Dedifferentiated amniotic fluid mesenchymal stem cell (primary cell): ENCODE data around the gene AGFG1.
"Not testable (repeated sequence)": the region's sequence is repeated elsewhere in the genome, so short reads cannot be mapped to it uniquely, and the experiment has no call there.

Experiments used
- DNase-seq: peaks from one replicate; pipeline ENCODE4 v3.0.0-alpha.2; 2016; ENCODE audit errors: extremely low spot score

Gene AGFG1

DNA sequence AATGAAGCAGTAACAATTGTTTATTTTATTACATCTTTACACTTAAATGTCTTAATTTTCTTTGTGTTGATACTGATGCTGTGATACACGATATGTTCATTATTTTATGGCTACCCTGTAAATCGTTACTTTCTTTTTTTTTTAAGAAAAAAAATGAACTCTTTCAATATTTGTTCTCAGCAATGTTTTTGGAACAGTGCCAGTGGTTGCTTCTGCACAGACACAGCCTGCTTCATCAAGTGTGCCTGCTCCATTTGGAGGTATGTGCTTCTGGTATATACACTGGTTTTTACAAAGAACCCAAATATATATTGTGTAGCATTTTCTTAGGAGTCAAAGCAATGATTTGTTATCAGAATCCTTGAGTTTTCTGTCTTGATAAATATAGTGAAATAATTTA, 64.5 kb downstream of the AGFG1 start:
- DNase-seq, result no peak

DNA sequence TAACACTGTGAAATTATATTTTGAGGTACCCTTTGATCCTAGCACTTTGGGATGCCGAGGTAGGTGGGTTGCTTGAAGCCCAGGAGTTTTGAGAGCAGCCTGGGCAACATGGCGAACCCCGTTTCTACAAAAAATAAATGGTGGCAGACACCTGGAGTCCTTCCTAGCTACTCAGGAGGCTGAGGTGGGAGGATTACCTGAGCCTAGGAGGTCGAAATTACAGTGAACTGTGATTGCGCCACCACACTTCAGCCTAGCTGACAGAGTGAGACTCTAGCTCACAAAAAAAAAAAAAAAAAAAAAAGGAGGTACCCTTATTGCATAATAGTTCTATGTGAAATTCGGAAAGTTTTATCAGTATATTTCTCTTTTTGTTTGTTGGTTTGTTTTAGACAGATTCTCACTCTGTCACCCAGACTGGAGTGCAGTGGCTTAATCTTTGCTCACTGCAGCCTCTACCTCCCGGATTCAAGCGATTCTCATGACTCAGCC, 67.6 kb downstream of the AGFG1 start:
- no peak for DNase-seq

DNA sequence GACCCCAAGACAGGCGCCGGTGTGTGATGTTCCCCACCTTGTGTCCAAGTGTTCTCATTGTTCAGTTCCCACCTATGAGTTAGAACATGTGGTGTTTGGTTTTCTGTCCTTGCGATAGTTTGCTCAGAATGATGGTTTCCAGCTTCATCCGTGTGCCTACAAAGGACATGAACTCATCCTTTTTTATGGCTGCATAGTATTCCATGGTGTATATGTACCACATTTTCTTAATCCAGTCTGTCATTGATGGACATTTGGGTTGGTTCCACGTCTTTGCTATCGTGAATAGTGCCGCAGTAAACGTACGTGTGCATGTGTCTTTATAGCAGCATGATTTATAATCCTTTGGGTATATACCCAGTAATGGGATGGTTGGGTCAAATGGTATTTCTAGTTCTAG, 68.4 kb downstream of the AGFG1 start:
- not testable (repeated sequence) for DNase-seq

DNA sequence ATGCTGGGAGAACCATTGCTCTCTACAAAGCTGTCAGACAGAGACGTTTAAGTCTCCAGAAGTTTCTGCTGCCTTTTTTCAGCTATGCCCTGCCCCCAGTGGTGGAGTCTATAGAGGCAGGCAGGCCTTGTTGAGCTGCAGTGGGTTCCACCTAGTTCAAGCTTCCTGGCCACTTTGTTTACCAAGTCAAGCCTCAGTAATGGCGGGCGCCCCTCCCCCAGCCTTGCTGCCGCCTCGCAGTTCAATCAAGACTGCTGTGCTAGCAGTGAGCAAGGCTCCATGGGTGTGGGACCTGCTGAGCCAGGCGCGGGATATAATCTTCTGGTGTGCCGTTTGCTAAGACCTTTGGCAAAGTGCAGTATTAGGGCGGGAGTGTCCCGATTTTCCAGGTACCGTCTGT, 74.0 kb downstream of the AGFG1 start:
- no peak for DNase-seq

DNA sequence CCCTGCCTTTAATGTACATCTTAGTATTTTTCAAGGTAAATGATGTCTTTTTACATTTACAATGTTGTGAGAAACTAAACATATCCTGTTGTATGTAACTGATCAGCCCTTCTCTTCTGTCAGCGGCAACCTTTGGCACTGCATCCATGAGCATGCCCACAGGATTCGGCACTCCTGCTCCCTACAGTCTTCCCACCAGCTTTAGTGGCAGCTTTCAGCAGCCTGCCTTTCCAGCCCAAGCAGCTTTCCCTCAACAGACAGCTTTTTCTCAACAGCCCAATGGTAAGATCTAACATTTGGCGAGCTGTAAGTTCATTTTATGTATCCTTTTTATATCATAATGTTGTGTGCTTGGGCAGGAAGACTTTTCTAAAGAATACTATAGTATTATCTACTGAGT, 79.9 kb downstream of the AGFG1 start:
- DNase-seq, result no peak

DNA sequence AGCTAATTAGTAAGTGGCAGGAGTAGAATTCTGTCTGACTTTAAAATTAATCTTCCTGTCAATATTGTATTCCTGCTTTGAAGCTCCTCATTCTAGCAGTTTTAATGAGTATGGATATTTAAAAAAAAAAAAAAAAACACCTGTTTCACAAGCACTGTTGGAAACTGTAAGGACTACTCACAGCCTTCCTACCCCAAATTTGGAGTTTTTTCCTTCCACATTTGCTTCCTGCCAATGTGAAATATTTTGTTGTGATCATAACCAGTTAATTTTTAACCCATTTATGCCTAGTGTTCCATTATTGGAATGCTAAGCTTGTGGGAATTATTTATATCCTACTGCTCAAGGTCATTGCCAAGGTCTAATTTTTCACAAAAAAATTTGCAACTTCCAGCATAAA, 90.6 kb downstream of the AGFG1 start:
- DNase-seq, result no peak

DNA sequence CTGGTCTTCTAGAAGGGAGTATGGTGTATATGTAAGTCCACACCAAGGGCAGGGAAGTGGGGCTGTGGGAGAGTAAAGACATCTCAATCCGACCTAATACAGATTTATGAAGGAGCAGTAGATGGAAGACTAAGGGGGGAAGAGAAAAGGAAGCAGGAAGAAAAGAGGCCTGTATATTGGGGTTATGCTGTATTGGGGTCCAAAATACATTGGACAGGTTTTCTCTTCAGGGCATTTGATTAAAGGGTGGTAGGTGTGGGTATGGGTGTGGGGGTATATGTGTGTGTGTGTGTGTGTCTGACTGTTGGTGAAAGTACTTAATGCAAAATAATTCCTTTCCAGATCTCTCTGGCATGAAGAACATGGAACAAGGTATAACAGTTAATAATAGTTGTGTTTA, 93.1 kb downstream of the AGFG1 start:
- DNase-seq, result no peak

DNA sequence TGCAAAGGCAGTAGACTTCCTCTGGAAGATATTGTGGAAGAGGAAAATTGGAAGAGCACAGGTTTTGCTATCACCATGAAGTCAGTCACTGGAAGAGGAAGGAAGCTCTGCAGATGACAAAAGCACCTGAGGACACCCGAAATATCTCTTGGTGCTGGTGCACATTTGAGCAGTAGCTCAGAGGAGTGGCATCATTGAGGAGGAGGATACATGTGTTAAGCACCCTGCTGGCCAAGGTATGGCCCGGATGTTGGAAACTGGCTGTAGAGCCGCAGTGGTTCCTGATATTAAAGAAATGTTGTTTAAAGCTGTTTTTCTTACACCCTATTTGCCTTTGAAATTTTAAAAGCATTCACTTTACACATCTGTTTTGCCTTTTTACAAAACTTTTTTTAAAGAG, 94.1 kb downstream of the AGFG1 start:
- no peak for DNase-seq

DNA sequence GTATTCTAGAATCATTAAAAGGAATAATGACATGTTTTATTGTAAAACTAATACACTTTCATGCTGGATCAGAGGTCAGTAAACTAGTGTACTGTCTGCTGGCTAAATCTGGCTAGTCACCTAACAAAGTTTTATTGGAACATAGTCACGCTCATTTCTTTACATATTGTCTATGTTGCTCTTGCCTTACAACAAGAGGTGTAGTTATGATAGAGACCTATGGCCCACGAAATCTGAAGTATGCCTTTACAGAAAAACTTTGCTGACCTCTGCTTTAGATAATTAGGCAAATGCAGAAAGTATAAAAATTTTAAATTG, 96.9 kb downstream of the AGFG1 start:
- no peak for DNase-seq

DNA sequence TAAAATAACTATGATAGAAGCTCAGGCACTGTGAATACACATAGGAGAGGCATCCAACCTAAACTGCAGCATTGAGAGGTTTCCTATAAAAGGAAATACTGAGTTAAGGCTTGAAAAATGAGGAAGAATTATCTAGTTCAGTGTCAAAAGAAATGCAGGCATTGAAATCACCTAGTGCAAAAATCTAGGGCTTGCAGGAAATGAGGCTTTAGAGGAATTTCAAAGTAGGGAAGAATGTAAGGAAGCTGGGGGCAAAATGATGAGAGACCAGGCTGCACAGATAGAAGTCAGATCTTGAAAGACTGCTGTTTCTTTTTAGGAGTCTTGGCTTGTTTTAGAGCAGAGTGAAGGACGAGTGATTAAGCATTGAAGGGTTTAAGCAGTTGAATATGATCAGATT, 98.7 kb downstream of the AGFG1 start:
- no peak for DNase-seq

DNA sequence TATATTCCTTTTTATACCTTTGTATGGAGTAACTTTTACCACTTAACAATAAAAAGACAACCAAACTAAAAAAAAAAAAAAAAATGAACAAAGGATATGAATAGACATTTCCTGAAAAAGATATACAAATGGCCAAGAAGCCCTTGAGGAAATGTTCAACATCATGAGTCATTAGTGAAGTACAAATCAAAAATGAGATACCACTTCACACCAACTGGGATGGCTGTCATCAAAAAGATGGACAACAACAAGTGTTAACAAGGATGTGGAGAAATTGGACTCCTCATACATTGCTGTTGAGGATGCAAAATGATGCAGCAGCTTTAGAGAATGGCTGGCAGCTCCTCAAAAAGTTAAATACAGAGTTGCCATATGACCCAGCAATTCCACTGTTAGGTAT, 104.2 kb downstream of the AGFG1 start:
- no peak for DNase-seq

DNA sequence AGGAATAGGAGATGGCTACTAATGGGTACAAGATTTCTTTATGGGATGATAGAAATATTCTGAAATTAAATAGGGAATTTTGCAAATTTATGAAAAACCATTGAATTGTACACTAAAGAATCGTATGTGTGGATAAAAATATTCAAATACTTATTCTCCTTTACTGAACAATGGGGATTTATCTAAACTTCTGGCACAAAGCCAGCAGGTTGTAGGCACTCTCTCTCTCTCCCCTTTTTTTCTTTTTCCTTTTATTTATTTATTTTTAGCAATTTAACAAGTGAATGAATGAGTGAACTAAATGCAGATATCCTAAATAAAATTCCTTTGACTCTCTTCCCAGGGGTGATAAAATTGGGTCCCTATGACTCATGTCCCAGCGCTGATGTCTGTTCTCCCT, 104.9 kb downstream of the AGFG1 start:
- DNase-seq, result no peak

DNA sequence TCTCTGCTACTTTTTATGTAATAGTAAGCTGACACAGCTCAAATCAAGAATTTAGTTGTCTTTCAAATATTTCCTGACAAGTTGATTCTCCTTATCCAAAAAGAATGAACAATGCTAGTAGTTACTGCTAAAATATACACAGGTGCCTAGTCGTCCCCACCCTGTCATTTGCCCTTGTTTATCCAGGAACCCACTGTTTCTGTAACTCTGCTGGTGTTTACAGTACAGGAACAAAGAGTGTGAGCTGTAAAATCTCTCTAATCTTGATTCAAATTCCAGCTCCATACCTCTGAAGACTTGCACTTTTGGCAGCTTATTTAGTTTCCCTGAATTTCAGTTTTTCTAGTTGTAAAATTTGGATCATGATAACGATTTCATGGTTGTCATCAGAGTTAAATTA, 105.6 kb downstream of the AGFG1 start:
- no peak for DNase-seq

DNA sequence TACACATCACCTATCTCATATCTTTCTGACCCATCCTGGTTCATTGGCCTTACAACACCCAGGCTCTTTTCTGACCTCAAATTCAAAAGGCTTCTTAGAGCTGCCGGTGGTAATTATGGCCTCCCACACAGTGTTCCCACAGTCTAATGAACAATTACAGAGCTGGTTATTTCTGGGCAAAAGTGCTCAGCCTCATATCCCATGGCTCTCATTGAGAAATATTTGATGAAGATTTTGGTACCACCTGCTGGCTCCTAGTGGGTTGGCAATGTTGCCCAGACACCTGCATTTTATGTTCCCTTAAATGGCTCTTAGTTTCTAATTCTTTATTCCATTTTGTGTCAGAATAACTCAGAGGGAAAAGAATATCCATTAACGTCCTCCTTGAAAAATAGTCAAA, 106.7 kb downstream of the AGFG1 start:
- DNase-seq, result no peak

DNA sequence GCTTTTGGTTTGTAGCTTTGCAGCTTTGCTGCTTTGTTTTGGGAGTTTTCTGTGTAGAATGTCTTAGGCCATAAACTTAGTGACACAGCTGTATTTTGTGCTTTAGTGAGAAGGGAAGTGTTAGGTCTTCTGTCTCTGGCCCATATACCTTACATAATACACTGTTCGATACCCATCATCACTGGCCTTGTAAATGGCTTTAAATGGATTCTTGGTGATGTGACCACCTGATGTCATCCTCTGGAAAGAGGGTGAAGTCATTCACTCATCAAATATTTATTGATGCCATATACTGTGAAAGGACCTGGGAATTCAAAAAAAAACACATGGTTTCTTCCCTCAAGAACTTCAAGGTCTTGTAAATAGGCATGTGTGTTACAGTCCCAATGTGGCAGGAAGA, 107.8 kb downstream of the AGFG1 start:
- DNase-seq, result no peak

DNA sequence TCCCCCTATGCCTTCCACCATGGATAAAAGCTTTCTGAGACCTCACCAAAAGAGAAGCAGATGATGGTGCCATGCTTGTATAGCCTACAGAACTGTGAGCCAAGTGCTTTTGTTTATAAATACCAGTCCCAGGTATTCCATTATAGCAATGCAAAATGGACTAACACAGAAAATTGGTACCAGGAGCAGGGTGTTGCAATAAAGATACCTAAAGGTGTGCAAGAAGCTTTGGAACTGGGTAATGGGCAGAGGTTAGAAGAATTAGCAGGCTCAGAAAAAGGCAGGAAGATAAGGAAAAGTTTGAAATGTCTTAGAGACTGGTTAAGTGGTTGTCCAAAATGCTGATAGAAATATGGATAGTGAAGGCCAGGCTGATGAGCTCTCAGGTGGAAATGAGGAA, 110.4 kb downstream of the AGFG1 start:
- DNase-seq, result no peak

DNA sequence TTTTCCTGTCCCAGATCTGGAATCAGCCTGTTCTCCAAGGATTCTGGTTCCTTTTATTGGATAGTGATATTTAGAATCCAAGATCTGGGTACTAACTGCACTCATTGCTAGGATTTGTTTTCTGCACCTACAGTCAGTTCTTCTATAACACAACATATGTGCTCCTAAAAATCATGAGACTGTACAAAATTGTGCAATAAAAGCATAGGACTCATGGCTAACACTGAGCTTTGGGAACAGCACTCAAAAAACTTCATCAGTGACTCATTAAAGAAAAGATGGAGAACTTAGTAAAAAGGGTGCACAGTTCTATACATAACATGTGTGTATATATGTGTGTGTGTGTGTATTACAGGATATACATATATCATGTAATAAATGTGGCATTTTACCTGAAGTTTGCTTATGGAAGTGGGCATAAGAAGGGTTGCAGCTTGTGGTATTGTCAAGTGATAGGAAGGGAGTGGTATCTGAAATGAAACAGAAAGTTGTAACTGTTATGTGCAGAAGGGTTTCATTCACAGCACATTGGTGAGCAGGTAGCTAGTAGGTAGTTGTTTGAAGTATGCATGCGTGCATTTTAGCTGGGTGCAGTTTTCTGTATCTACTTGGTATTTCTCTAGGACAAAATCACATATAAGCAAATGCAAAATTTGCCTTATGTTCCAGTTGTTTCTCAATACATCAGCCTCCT, 120.9 kb downstream of the AGFG1 start:
- DNase-seq, result no peak

DNA sequence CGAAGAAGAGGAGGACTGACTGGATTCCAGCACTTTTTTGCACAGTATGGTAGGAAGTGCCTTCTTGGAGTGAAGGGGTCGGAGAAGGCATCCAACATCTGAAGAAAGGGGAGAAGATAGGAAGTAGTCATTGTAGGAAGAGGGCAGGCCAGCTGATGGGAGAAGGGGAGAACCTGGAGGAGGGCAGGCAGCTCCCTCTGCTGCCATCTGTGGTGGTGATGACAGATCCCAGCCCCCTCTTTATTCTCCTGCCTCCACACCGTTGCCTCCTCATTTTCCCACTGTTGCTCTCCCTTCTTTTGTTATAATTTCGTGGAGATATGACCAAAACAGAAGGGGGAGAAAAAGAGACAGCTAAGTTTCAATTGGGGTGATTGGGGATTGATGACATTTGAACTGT, 123.8 kb downstream of the AGFG1 start:
- DNase-seq, result no peak

DNA sequence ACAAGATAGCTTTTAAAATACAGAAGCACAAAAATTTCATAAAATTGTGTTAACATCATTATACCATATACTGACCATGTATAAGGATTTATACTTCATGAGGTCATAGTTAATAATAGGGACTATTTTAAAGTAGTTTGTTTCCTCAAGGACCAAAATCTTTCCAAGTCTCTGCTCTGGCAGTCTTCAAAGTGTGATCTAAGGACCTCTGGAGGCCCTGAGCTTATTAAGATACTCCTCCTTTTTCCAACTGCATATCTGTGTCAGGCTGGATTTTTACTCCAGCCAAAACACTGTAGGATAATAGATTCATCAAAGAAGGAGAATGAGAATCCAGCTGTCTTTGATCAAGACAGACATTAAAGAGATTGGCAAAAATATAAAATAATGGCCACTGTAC, 125.1 kb downstream of the AGFG1 start:
- DNase-seq, result no peak

DNA sequence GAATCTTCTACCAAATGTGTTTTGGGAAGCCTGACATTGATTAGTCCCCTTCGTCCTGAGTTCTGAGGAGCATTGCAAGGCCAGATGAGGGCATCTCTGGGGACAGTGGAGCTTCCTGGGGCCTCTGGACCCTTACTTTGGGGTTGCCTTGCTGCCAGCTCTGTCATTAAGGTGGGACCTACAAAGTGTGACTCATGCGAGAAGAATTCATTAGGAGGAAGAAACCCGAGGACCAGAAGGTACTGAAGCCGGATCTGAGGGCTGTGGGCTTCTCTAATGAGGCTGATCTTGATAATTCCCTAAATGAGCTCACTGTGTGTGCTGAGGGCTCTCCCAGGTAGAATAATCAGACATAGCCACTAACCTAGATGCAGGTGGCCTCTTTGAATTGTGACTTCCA, 126.0 kb downstream of the AGFG1 start:
- DNase-seq, result no peak

DNA sequence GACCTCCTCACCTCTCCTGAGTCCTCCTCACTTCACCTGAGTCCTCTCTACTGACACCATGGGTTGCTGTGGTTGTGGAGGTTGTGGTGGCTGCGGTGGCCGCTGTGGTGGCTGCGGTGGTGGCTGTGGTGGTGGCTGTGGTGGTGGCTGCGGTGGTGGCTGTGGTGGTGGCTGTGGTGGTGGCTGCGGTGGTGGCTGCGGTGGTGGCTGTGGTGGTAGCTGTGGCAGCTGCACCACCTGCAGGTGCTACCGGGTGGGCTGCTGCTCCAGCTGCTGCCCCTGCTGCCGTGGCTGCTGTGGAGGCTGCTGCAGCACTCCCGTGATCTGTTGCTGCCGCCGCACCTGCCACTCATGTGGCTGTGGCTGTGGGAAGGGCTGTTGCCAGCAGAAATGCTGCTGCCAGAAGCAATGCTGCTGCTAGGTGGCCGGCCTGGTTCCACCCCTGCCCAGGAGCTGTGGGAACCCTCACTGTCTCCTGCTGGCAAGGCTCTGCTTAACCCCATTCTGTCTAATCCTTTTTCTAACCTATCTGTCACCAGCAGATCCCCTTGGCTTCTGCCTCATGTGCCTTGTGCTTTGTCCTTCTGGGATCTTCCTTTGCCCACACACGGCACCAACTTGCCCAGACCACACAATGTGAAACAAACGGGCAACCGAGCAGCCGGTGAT, 127.0 kb downstream of the AGFG1 start, which contains the start of gene SCYGR2:
Gene SCYGR2, plus strand, starts transcription at position 59 of the 669 bp plus-strand sequence. Its CDS starts 0 bp downstream, at position 59.
- not testable (repeated sequence) for DNase-seq

DNA sequence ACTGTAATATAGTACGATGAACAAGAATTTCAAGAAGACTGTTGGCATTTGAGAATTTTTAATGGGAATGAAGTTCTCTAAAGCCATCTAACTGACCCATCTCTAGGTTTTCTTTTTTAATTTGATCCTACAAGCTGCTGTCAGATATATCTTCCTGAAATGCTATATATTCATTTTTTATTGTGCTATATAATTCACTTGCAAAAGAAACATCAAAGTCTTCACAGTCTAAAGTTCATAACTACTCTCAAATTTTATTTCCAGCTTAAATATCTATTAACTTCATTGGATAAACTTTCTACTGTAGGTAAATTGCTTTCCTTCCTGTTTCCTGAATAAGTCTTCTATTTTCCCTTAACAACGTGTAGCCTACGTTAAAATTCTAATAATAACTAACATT, 130.4 kb downstream of the AGFG1 start:
- DNase-seq, result no peak

DNA sequence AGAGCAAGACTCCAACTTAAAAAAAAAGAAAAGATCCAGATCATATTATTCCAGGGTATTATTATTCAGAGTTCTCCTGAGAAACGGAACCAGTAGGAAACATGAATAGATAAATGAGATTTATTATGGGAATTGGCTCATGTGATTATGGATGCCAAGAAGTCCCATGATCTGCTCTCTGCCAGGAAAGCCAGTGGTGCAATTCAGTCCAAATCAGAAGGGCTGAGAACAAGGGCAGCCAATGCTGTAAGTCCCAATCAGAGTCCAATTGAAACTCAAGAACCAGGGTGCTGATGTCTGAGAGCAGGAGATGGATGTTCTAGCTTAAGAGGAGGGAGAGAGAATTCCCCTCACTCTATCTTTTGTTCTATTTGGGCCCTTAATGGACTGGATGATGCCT, 134.5 kb downstream of the AGFG1 start:
- no peak for DNase-seq

DNA sequence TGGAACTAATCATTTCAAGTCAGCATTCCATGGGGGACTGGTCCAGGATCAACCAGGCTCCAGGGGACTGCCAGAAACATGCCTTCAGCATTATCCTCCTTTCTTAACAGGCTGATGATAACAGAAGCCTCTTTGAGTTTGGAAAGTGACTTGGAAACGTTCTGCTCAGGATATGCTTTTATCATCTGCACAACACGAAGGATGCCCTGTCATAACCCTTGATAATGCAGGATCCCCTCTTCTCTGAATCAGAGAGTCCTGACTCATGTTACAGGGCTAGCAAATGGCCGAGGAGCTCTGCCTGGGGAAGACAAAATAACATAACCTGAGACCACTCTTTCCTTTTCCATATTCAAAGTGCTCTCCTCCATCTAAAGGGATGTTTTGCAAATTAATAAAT, 136.0 kb downstream of the AGFG1 start:
- DNase-seq, result no peak
